ENCODE data around the gene SPDYE2B.
"Not testable (repeated sequence)": the region's sequence is repeated elsewhere in the genome, so short reads cannot be mapped to it uniquely, and the experiment has no call there.

SPDYE2B gene

GRCh38 chr7:102642691-102643090 lies 7.4 kb upstream of the SPDYE2B start, which contains the start of gene UPK3BL1:
TSS of gene UPK3BL1 (minus strand) at chr7:102642791. CDS start at chr7:102642741, 50 bp downstream.
- not testable (repeated sequence) for H2BK120ac ChIP-seq (ENCODE audit: low read depth, low read length); H3K9me3 ChIP-seq (replicated peaks in 1 of 2; ENCODE audit: control insufficient read depth in 2 of 2, insufficient read depth in 1 of 2, low read depth in 1 of 2, low read length in 2 of 2); H3K4me2 ChIP-seq (ENCODE audit: insufficient read depth, low read length, poor library complexity, severe bottlenecking); H3K9ac ChIP-seq (ENCODE audit: low read depth, low read length, poor library complexity); H2BK5ac ChIP-seq (ENCODE audit: low read length); H3K23ac ChIP-seq (ENCODE audit: low read depth, low read length, poor library complexity); H2BK15ac ChIP-seq (ENCODE audit: low read length); H3K18ac ChIP-seq (ENCODE audit: low read length); H3K14ac ChIP-seq (ENCODE audit: low read length); H3K4me3 ChIP-seq (ENCODE audit: low read length in 2 of 2); H3K4ac ChIP-seq (ENCODE audit: low read length); DNase-seq (ENCODE audit: low spot score); H3K79me1 ChIP-seq (ENCODE audit: low read depth, low read length); H4K8ac ChIP-seq (ENCODE audit: low read depth, low read length); H2BK12ac ChIP-seq (ENCODE audit: low read length); H3K36me3 ChIP-seq (replicated peaks in 1 of 2; ENCODE audit: control insufficient read depth in 2 of 2, insufficient read depth in 2 of 2, low read length in 2 of 2); H3K27me3 ChIP-seq (ENCODE audit: control insufficient read depth in 3 of 3, insufficient read depth in 3 of 3, low read depth in 1 of 3, low read length in 3 of 3); H2AK5ac ChIP-seq (ENCODE audit: low read depth, low read length); H3K4me1 ChIP-seq (ENCODE audit: control insufficient read depth in 2 of 2, insufficient read depth in 1 of 2, low read depth in 1 of 2, low read length in 2 of 2); H2AFZ ChIP-seq (ENCODE audit: low read length); H4K91ac ChIP-seq (ENCODE audit: low read depth, low read length, poor library complexity); H3K27ac ChIP-seq (replicated peaks; ENCODE audit: low read length)
- no CpG with 5 or more reads among the region's 9 CpGs for WGBS, 2 donors (ENCODE audit: extremely low coverage in 2 of 2, insufficient read length in 2 of 2, insufficient replicate concordance in 1 of 2)

DNA sequence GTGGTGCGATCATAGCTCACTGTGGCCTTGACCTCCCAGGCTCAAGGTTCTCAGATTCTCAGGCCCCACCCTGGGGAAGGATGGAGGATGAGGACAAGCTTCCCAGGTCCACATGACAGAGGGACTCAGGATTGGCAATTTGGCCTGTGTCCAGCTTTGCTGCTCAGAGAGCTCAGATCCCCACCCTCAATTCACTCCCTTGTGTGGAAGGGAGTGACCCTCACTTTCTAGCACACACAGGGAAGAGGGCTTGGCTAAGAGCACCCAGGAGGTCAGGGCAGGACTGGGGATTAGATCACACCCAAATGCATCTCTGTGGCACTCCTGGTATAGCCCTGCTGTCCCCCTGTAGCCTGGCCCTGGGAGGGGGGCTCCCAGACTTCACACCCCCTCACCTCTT lies 6.7 kb upstream of the SPDYE2B start:
- not testable (repeated sequence) for H3K27ac ChIP-seq (replicated peaks; ENCODE audit: low read length); H2BK12ac ChIP-seq (ENCODE audit: low read length); H3K18ac ChIP-seq (ENCODE audit: low read length); H3K4ac ChIP-seq (ENCODE audit: low read length); H3K27me3 ChIP-seq (ENCODE audit: control insufficient read depth in 3 of 3, insufficient read depth in 3 of 3, low read depth in 1 of 3, low read length in 3 of 3); H2BK15ac ChIP-seq (ENCODE audit: low read length); H3K9ac ChIP-seq (ENCODE audit: low read depth, low read length, poor library complexity); H2BK120ac ChIP-seq (ENCODE audit: low read depth, low read length); H2BK5ac ChIP-seq (ENCODE audit: low read length); H3K14ac ChIP-seq (ENCODE audit: low read length); DNase-seq (ENCODE audit: low spot score); H3K4me3 ChIP-seq (ENCODE audit: low read length in 2 of 2); H3K9me3 ChIP-seq (replicated peaks in 1 of 2; ENCODE audit: control insufficient read depth in 2 of 2, insufficient read depth in 1 of 2, low read depth in 1 of 2, low read length in 2 of 2); H2AFZ ChIP-seq (ENCODE audit: low read length); H4K91ac ChIP-seq (ENCODE audit: low read depth, low read length, poor library complexity); H3K4me2 ChIP-seq (ENCODE audit: insufficient read depth, low read length, poor library complexity, severe bottlenecking); H3K23ac ChIP-seq (ENCODE audit: low read depth, low read length, poor library complexity); H3K36me3 ChIP-seq (replicated peaks in 1 of 2; ENCODE audit: control insufficient read depth in 2 of 2, insufficient read depth in 2 of 2, low read length in 2 of 2); H3K4me1 ChIP-seq (ENCODE audit: control insufficient read depth in 2 of 2, insufficient read depth in 1 of 2, low read depth in 1 of 2, low read length in 2 of 2); H2AK5ac ChIP-seq (ENCODE audit: low read depth, low read length); H3K79me1 ChIP-seq (ENCODE audit: low read depth, low read length); H4K8ac ChIP-seq (ENCODE audit: low read depth, low read length)
- WGBS, 2 donors (ENCODE audit: extremely low coverage in 2 of 2, insufficient read length in 2 of 2, insufficient replicate concordance in 1 of 2): no CpG with 5 or more reads among the region's 1 CpG

DNA sequence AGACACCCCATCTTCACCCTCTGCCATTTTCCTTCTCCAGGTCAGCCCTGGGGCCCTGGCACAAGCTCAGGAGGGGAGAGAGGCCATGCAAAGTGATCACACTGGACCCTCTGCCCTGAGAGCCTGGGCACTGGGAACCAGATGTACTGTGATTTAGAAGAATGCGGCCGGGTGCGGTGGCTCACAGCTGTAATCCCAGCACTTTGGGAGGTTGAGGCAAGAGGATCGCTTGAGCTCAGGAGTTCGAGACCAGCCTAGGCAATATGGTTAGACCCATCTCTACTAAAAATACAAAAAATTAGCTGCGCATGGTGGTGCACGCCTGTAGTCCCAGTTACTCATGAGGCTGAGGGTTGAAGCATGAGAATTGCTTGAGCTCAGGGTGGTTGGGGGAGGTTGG lies 2.3 kb upstream of the SPDYE2B start:
- H4K8ac ChIP-seq (ENCODE audit: low read depth, low read length); H2BK12ac ChIP-seq (ENCODE audit: low read length); H3K4me1 ChIP-seq (ENCODE audit: control insufficient read depth in 2 of 2, insufficient read depth in 1 of 2, low read depth in 1 of 2, low read length in 2 of 2); H3K4me2 ChIP-seq (ENCODE audit: insufficient read depth, low read length, poor library complexity, severe bottlenecking); H3K79me1 ChIP-seq (ENCODE audit: low read depth, low read length); H2BK5ac ChIP-seq (ENCODE audit: low read length); H3K18ac ChIP-seq (ENCODE audit: low read length); H2AK5ac ChIP-seq (ENCODE audit: low read depth, low read length); H4K91ac ChIP-seq (ENCODE audit: low read depth, low read length, poor library complexity); H3K14ac ChIP-seq (ENCODE audit: low read length); H3K4ac ChIP-seq (ENCODE audit: low read length); DNase-seq (ENCODE audit: low spot score); H3K4me3 ChIP-seq (ENCODE audit: low read length in 2 of 2); H3K36me3 ChIP-seq (replicated peaks in 1 of 2; ENCODE audit: control insufficient read depth in 2 of 2, insufficient read depth in 2 of 2, low read length in 2 of 2); H2BK120ac ChIP-seq (ENCODE audit: low read depth, low read length); H2AFZ ChIP-seq (ENCODE audit: low read length); H2BK15ac ChIP-seq (ENCODE audit: low read length); H3K9ac ChIP-seq (ENCODE audit: low read depth, low read length, poor library complexity); H3K23ac ChIP-seq (ENCODE audit: low read depth, low read length, poor library complexity); H3K27ac ChIP-seq (replicated peaks; ENCODE audit: low read length); H3K9me3 ChIP-seq (replicated peaks in 1 of 2; ENCODE audit: control insufficient read depth in 2 of 2, insufficient read depth in 1 of 2, low read depth in 1 of 2, low read length in 2 of 2); H3K27me3 ChIP-seq (ENCODE audit: control insufficient read depth in 3 of 3, insufficient read depth in 3 of 3, low read depth in 1 of 3, low read length in 3 of 3): not testable (repeated sequence)
- no CpG with 5 or more reads among the region's 7 CpGs for WGBS, 2 donors (ENCODE audit: extremely low coverage in 2 of 2, insufficient read length in 2 of 2, insufficient replicate concordance in 1 of 2)

DNA sequence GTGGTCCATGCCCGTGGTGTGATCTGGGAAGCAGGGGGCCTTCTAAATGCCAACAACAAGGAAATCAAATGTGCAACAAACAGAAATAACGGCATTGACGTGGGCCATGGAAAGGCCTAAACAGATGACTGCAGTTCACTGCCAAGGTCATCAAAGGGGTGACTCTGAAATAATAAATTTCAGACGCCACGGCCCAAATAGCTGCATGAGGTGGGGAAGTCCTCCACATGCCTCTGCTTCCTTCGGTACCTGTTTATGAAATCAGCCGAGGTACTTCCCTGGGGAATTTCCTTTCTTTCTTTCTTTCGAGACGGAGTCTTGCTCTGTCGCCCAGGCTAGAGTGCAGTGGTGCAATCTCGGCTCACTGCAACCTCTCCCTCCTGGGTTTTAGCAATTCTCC lies 14.6 kb downstream of the SPDYE2B start:
- not testable (repeated sequence) for H3K4me3 ChIP-seq (ENCODE audit: low read length in 2 of 2); H3K23ac ChIP-seq (ENCODE audit: low read depth, low read length, poor library complexity); H2AK5ac ChIP-seq (ENCODE audit: low read depth, low read length); H3K4me2 ChIP-seq (ENCODE audit: insufficient read depth, low read length, poor library complexity, severe bottlenecking); H2BK5ac ChIP-seq (ENCODE audit: low read length); H3K79me1 ChIP-seq (ENCODE audit: low read depth, low read length); H3K9ac ChIP-seq (ENCODE audit: low read depth, low read length, poor library complexity); H2BK15ac ChIP-seq (ENCODE audit: low read length); H4K91ac ChIP-seq (ENCODE audit: low read depth, low read length, poor library complexity); H2BK120ac ChIP-seq (ENCODE audit: low read depth, low read length); H3K4me1 ChIP-seq (ENCODE audit: control insufficient read depth in 2 of 2, insufficient read depth in 1 of 2, low read depth in 1 of 2, low read length in 2 of 2); H2AFZ ChIP-seq (ENCODE audit: low read length); H3K27me3 ChIP-seq (ENCODE audit: control insufficient read depth in 3 of 3, insufficient read depth in 3 of 3, low read depth in 1 of 3, low read length in 3 of 3); H3K14ac ChIP-seq (ENCODE audit: low read length); H3K27ac ChIP-seq (replicated peaks; ENCODE audit: low read length); H3K36me3 ChIP-seq (replicated peaks in 1 of 2; ENCODE audit: control insufficient read depth in 2 of 2, insufficient read depth in 2 of 2, low read length in 2 of 2); H3K18ac ChIP-seq (ENCODE audit: low read length); H4K8ac ChIP-seq (ENCODE audit: low read depth, low read length); H3K9me3 ChIP-seq (replicated peaks in 1 of 2; ENCODE audit: control insufficient read depth in 2 of 2, insufficient read depth in 1 of 2, low read depth in 1 of 2, low read length in 2 of 2); H2BK12ac ChIP-seq (ENCODE audit: low read length); H3K4ac ChIP-seq (ENCODE audit: low read length); DNase-seq (ENCODE audit: low spot score)
- WGBS, 2 donors (ENCODE audit: extremely low coverage in 2 of 2, insufficient read length in 2 of 2, insufficient replicate concordance in 1 of 2): no CpG with 5 or more reads among the region's 11 CpGs

Data from neuronal stem cell (in vitro differentiated cells).